Fibroblast of peridontal ligament (primary cell): ENCODE data around the gene IL17RD.
A peak's percentile ranks its signal among the peaks of the same experiment; 100 is the strongest.
"Not testable (repeated sequence)": the region's sequence is repeated elsewhere in the genome, so short reads cannot be mapped to it uniquely, and the experiment has no call there.

ENCODE experiments used
- DNase-seq: peaks from one replicate; pipeline ENCODE4 v3.0.0-alpha.2; 2010; ENCODE audit errors: extremely low read depth

Gene IL17RD

GRCh38 chr3:57093489-57093888, 71.7 kb downstream of the IL17RD start:
- no peak for DNase-seq

- DNase-seq = peak; percentile 30
Measured at GRCh38 chr3:57091521-57092273, 73.5 kb downstream of the IL17RD start.

- DNase-seq = no peak
Measured at GRCh38 chr3:57089043-57089442, 76.1 kb downstream of the IL17RD start.

GRCh38 chr3:57088503-57088902, 76.7 kb downstream of the IL17RD start:
- no peak for DNase-seq

GRCh38 chr3:57087361-57088092, 77.6 kb downstream of the IL17RD start:
- no peak for DNase-seq

- no peak for DNase-seq
Measured at GRCh38 chr3:57086201-57086600, 79.0 kb downstream of the IL17RD start.

GRCh38 chr3:57085211-57085610, 79.9 kb downstream of the IL17RD start:
- DNase-seq = no peak

- DNase-seq = not testable (repeated sequence)
Measured at GRCh38 chr3:57083266-57083995, 81.7 kb downstream of the IL17RD start.

GRCh38 chr3:57082481-57082880, 82.7 kb downstream of the IL17RD start:
- no peak for DNase-seq

GRCh38 chr3:57081173-57081572, 84.0 kb downstream of the IL17RD start:
- no peak for DNase-seq

- DNase-seq = no peak
Measured at GRCh38 chr3:57080171-57080570, 85.0 kb downstream of the IL17RD start.

GRCh38 chr3:57079474-57079831, 85.7 kb downstream of the IL17RD start:
- DNase-seq = no peak

GRCh38 chr3:57078635-57079473, 86.3 kb downstream of the IL17RD start:
- no peak for DNase-seq

- peak; percentile 64 for DNase-seq
Measured at GRCh38 chr3:57078344-57078634, 86.9 kb downstream of the IL17RD start.

- no peak for DNase-seq
Measured at GRCh38 chr3:57077630-57078343, 87.4 kb downstream of the IL17RD start.

GRCh38 chr3:57076422-57076951, 88.7 kb downstream of the IL17RD start:
- DNase-seq = no peak

- DNase-seq = no peak
Measured at GRCh38 chr3:57074135-57074534, 91.0 kb downstream of the IL17RD start.

- no peak for DNase-seq
Measured at GRCh38 chr3:57073628-57074027, 91.5 kb downstream of the IL17RD start.

- no peak for DNase-seq
Measured at GRCh38 chr3:57069503-57069902, 95.7 kb downstream of the IL17RD start.

GRCh38 chr3:57068437-57069089, 96.6 kb downstream of the IL17RD start:
- peak; percentile 76 for DNase-seq

GRCh38 chr3:57066471-57066870, 98.7 kb downstream of the IL17RD start:
- DNase-seq = no peak
